HepG2 (cell line): ENCODE measurements around the gene SESN2. TPM values are rescaled to one million over a fixed set of nuclear protein-coding genes. Genes with fewer than 3 reads are reported as not detected.

Source experiments
- AGO2 ChIP-seq: fragments of 200-400 bp; formaldehyde crosslinking; optimal IDR thresholded peaks from 2 replicates; pipeline ENCODE3; 2017; ENCODE audit warnings: mild to moderate bottlenecking, low read depth, low read length, moderate library complexity
- AKAP8 ChIP-seq: sonication (generic); formaldehyde crosslinking; IDR thresholded peaks from 2 replicates; pipeline ENCODE4 v1.5.1; 2020; ENCODE audit warnings: mild to moderate bottlenecking, missing genetic modification reagents
- CEBPB ChIP-seq: IDR thresholded peaks from 2 replicates; pipeline ENCODE4 v1.6.1; 2011; ENCODE audit warnings: low read depth, low read length, improper control_type of control experiment, borderline replicate concordance
- DNMT1 ChIP-seq: sonication (generic); formaldehyde crosslinking; IDR thresholded peaks from 2 replicates; pipeline ENCODE4 v1.5.1; 2020; ENCODE audit warnings: mild to moderate bottlenecking, missing genetic modification reagents
- DPF2 ChIP-seq: sonication (generic); formaldehyde crosslinking; IDR thresholded peaks from 2 replicates; pipeline ENCODE4 v1.4.0; 2020; ENCODE audit warnings: mild to moderate bottlenecking, low read depth, missing genetic modification reagents, borderline replicate concordance
- ESRRA ChIP-seq: sonication (generic); formaldehyde crosslinking; IDR thresholded peaks from 2 replicates; pipeline ENCODE4 v1.5.1; 2020; ENCODE audit warnings: mild to moderate bottlenecking, low read depth, missing genetic modification reagents
- JUND ChIP-seq: sonication (generic); formaldehyde crosslinking; IDR thresholded peaks from 2 replicates; pipeline ENCODE4 v1.8.0; 2022; ENCODE audit warnings: mild to moderate bottlenecking, missing genetic modification reagents
- MAFF ChIP-seq: IDR thresholded peaks from 2 replicates; pipeline ENCODE4 v1.6.1; 2011; ENCODE audit warnings: low read depth, low read length, improper control_type of control experiment
- ZNF337 ChIP-seq: sonication (generic); formaldehyde crosslinking; IDR thresholded peaks from 2 replicates; pipeline ENCODE4 v1.5.1; 2020; ENCODE audit warnings: missing genetic modification reagents, low read depth, mild to moderate bottlenecking, borderline replicate concordance
- ZNF589 ChIP-seq: sonication (generic); formaldehyde crosslinking; conservative IDR thresholded peaks from 2 replicates; pipeline ENCODE4 v1.8.0; 2022; ENCODE audit warnings: mild to moderate bottlenecking, moderate library complexity, missing genetic modification reagents
- ZNF670 ChIP-seq: sonication (generic); formaldehyde crosslinking; IDR thresholded peaks from 2 replicates; pipeline ENCODE4 v1.8.0; 2022; ENCODE audit warnings: mild to moderate bottlenecking, missing genetic modification reagents, borderline replicate concordance
- ZNF773 ChIP-seq: sonication (generic); formaldehyde crosslinking; IDR thresholded peaks from 2 replicates; pipeline ENCODE4 v1.4.0; 2020; ENCODE audit warnings: missing genetic modification reagents, borderline replicate concordance
- polyA plus RNA-seq, 8 experiments: library from polyadenylated mRNA; depleted of rRNA in 3 of 8; stranded (reverse) in 7 of 8; unstranded in 1 of 8; fragments of >200 nt; fragmentation: Illumina TruSeq in 4 of 8; extraction: Trizol in 4 of 8; gene quantifications; 2 replicates each; pipeline versions ENCODE4 v1.2.1 to v1.2.3, GENCODE V29; 2011 to 2016; ENCODE audit warnings: low read depth in 4 of 8, missing spikeins in 1 of 8, mixed read lengths in 1 of 8; ENCODE audit not compliant: insufficient read depth in 1 of 8
- total RNA-seq, 5 experiments: library from RNA; depleted of rRNA; stranded (reverse); fragments of >200 nt; fragmentation: Illumina TruSeq; extraction: Trizol; gene quantifications; 2 replicates each; pipeline ENCODE4 v1.2.3, GENCODE V29; 2016; ENCODE audit warnings: low read depth in 1 of 5
- TF ChIP-seq, protein P1 (sequence below), 2 experiments: fragments of 450-650 bp in 1 of 2; sonication (generic) in 1 of 2; formaldehyde crosslinking; IDR thresholded peaks; 2 replicates each; pipeline versions ENCODE4 v1.5.0 to v1.8.0; 2020 to 2022; ENCODE audit warnings: mild to moderate bottlenecking in 1 of 2, missing genetic modification reagents in 1 of 2
- TF ChIP-seq, protein P2 (sequence below): IDR thresholded peaks from 2 replicates; pipeline ENCODE4 v1.6.1; 2016; ENCODE audit warnings: mild to moderate bottlenecking

The SESN2 gene
- total and polyA plus RNA-seq, 2 of the 13 experiments (the other 11 are each of a cell fraction or from before 2014, with no cell fraction given) = 13.2 to 19.1 TPM

DNA sequence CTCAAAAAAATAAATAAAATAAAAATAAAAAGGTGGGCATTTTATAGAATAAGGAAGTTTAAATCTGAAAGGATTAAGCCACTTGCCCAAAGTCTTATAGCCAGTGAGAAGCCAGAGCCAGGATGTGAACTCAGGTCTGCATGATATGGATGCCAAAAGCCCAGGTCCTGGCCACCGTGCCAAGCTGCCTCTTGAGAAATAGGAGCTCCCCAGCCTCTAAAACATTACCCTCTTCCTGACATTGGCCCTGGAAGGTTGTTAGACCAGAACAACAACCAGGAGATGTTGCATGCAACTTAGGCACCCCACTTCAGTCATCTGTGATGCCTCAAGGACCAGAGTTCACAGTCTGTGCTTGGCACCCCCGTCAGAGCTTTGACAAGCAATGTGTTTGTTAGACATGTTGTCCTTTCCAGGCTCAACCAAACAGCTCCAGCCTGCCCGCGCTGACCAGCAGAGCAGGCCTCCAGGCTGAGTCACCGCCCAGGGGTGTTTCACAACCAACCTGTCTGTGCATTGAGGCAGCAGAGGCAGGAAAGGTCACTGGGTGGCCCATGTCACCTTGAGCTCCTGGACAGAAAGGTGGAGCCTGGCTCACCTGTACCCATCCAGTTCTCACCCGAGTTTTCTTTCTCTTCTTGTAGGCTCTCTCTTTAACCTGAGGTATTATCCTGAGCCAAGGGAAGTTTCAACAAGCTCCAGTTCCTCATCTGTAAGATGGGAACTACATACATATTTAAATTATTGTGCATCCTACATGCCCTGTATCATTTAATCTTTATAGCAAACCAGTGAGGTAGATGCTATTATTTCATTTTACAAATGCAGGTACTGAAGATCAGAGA, 54.6 kb downstream of the SESN2 start (continued):
- TF ChIP-seq, protein P1, sequence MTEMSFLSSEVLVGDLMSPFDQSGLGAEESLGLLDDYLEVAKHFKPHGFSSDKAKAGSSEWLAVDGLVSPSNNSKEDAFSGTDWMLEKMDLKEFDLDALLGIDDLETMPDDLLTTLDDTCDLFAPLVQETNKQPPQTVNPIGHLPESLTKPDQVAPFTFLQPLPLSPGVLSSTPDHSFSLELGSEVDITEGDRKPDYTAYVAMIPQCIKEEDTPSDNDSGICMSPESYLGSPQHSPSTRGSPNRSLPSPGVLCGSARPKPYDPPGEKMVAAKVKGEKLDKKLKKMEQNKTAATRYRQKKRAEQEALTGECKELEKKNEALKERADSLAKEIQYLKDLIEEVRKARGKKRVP (CRISPR knock-in tag; IDR thresholded peaks at IDR 0.05) = peak in 1 of 2 experiments; percentile 82; a peak in 2 of 4 replicates
- TF ChIP-seq, protein P2, sequence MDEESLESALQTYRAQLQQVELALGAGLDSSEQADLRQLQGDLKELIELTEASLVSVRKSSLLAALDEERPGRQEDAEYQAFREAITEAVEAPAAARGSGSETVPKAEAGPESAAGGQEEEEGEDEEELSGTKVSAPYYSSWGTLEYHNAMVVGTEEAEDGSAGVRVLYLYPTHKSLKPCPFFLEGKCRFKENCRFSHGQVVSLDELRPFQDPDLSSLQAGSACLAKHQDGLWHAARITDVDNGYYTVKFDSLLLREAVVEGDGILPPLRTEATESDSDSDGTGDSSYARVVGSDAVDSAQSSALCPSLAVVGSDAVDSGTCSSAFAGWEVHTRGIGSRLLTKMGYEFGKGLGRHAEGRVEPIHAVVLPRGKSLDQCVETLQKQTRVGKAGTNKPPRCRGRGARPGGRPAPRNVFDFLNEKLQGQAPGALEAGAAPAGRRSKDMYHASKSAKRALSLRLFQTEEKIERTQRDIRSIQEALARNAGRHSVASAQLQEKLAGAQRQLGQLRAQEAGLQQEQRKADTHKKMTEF (CRISPR knock-in tag) = peak; percentile 61
- TF ChIP-seq MAFF = peak; percentile 29; the same call in 1 of the 2 replicates
- TF ChIP-seq ZNF337 (CRISPR knock-in tag) = 0 out of 2 replicates have a peak, but pooled peaks have one; percentile 38
- no peak for TF ChIP-seq AKAP8 (CRISPR knock-in tag)
- peak; percentile 98 for TF ChIP-seq CEBPB
- no peak for TF ChIP-seq DNMT1 (CRISPR knock-in tag)
- TF ChIP-seq ESRRA (CRISPR knock-in tag) = peak; percentile 94
- TF ChIP-seq ZNF670 (CRISPR knock-in tag) = peak; percentile 67; the same call in 1 of the 2 replicates
- no peak for TF ChIP-seq ZNF773 (CRISPR knock-in tag)
- TF ChIP-seq AGO2 = no peak
- TF ChIP-seq DPF2 (CRISPR knock-in tag) = peak; percentile 89
- peak; percentile 97 for TF ChIP-seq JUND (CRISPR knock-in tag)
- TF ChIP-seq ZNF589 = no peak
